ENCODE results near the gene PCDH15. TPM values are rescaled to one million over a fixed set of nuclear protein-coding genes. Genes with fewer than 3 reads are reported as not detected.
A peak's percentile ranks its signal among the peaks of the same experiment; 100 is the strongest.

PCDH15 gene
- polyA plus RNA-seq (2013) = 0.31 and 0.34 TPM in 2 replicates

- WGBS (ENCODE audit: extremely low coverage, insufficient coverage, insufficient read length) = no CpG with 5 or more reads among the region's 10 CpGs
- Histone ChIP-seq H3K27ac (ENCODE audit: low read depth, low read length) (no peak within 1 kb of the TSS), H2BK5ac (ENCODE audit: low read depth, low read length, poor library complexity) (no peak within 1 kb of the TSS), H3K14ac (ENCODE audit: low read length) (no peak within 1 kb of the TSS), H3K79me2 (ENCODE audit: control insufficient read depth, insufficient read depth, low read length, poor library complexity) (no peaks in the 10 kb centered on the region), H3K79me1 (ENCODE audit: low read length) (no peaks in the 10 kb centered on the region), H2BK120ac (ENCODE audit: insufficient read depth, low read length, poor library complexity) (no peak within 1 kb of the TSS), H4K8ac (ENCODE audit: low read depth, low read length) (no peak within 1 kb of the TSS), H3K23ac (ENCODE audit: low read length) (no peak within 1 kb of the TSS), H3K36me3 (ENCODE audit: control insufficient read depth in 1 of 2, insufficient read depth in 2 of 2, low read length in 2 of 2) (no peaks in the 10 kb centered on the region), H3K9ac (ENCODE audit: low read length) (no peak within 1 kb of the TSS), H3K9me3 (ENCODE audit: insufficient read depth, low read depth, low read length) (no peaks in the 10 kb centered on the region), H3K4ac (ENCODE audit: low read depth, low read length) (no peak within 1 kb of the TSS), H2AFZ (ENCODE audit: insufficient read depth, low read length, poor library complexity) (no peak within 1 kb of the TSS), H4K91ac (ENCODE audit: low read depth, low read length) (no peak within 1 kb of the TSS), H4K12ac (ENCODE audit: low read depth, low read length) (no peak within 1 kb of the TSS), H3K18ac (ENCODE audit: low read length) (no peak within 1 kb of the TSS), H2AK5ac (ENCODE audit: low read length) (no peak within 1 kb of the TSS), H2BK12ac (ENCODE audit: low read length) (no peak within 1 kb of the TSS), H3K27me3 (ENCODE audit: insufficient read depth, low read length) (no peaks in the 10 kb centered on the region), H3K4me1 (ENCODE audit: control insufficient read depth in 1 of 2, insufficient read depth in 2 of 2, low read length in 2 of 2) (no peaks in the 10 kb centered on the region), H3K4me3 (ENCODE audit: low read depth, low read length) (no peak within 1 kb of the TSS), H3K4me2 (ENCODE audit: low read length) (no peak within 1 kb of the TSS)
- DNase-seq = peak in 1 of 2 donors; percentile 17
Observed at GRCh38 chr10:54800741-54801421, at the start of gene PCDH15. TSS of gene PCDH15 (minus strand) at chr10:54801231. CDS start at chr10:54664262, 136,969 bp downstream.

GRCh38 chr10:54843932-54844331 lies 42.9 kb upstream of the PCDH15 start:
- no peak overlapping the region for H3K9ac ChIP-seq (ENCODE audit: low read length)
- no peaks in the 10 kb centered on the region for H3K36me3 ChIP-seq (ENCODE audit: control insufficient read depth in 1 of 2, insufficient read depth in 2 of 2, low read length in 2 of 2)
- H3K14ac ChIP-seq (ENCODE audit: low read length) = no peak overlapping the region
- H3K4ac ChIP-seq (ENCODE audit: low read depth, low read length) = no peak overlapping the region
- no peak overlapping the region for H2BK5ac ChIP-seq (ENCODE audit: low read depth, low read length, poor library complexity)
- H3K9me3 ChIP-seq (ENCODE audit: insufficient read depth, low read depth, low read length) = no peaks in the 10 kb centered on the region
- no peak overlapping the region for H4K12ac ChIP-seq (ENCODE audit: low read depth, low read length)
- H2BK120ac ChIP-seq (ENCODE audit: insufficient read depth, low read length, poor library complexity) = no peak overlapping the region
- H3K79me1 ChIP-seq (ENCODE audit: low read length) = no peaks in the 10 kb centered on the region
- no peak overlapping the region for H3K27ac ChIP-seq (ENCODE audit: low read depth, low read length)
- H3K4me3 ChIP-seq (ENCODE audit: low read depth, low read length) = no peak overlapping the region
- H2AK5ac ChIP-seq (ENCODE audit: low read length) = no peak overlapping the region
- no peak overlapping the region for H4K8ac ChIP-seq (ENCODE audit: low read depth, low read length)
- DNase-seq = no peak
- H3K4me1 ChIP-seq (ENCODE audit: control insufficient read depth in 1 of 2, insufficient read depth in 2 of 2, low read length in 2 of 2) = no peaks in the 10 kb centered on the region
- H3K27me3 ChIP-seq (ENCODE audit: insufficient read depth, low read length) = no peaks in the 10 kb centered on the region
- no peaks in the 10 kb centered on the region for H3K79me2 ChIP-seq (ENCODE audit: control insufficient read depth, insufficient read depth, low read length, poor library complexity)
- H3K23ac ChIP-seq (ENCODE audit: low read length) = no peak overlapping the region
- H4K91ac ChIP-seq (ENCODE audit: low read depth, low read length) = no peak overlapping the region
- no peak overlapping the region for H3K4me2 ChIP-seq (ENCODE audit: low read length)
- H3K18ac ChIP-seq (ENCODE audit: low read length) = no peak overlapping the region
- H2BK12ac ChIP-seq (ENCODE audit: low read length) = no peak overlapping the region
- no peak overlapping the region for H2AFZ ChIP-seq (ENCODE audit: insufficient read depth, low read length, poor library complexity)

- WGBS (ENCODE audit: extremely low coverage, insufficient coverage, insufficient read length) = no CpG with 5 or more reads among the region's 5 CpGs
Observed at GRCh38 chr10:54843085-54843646, 42.1 kb upstream of the PCDH15 start.

GRCh38 chr10:54837479-54837878 lies 36.4 kb upstream of the PCDH15 start:
- no CpG with 5 or more reads among the region's 5 CpGs for WGBS (ENCODE audit: extremely low coverage, insufficient coverage, insufficient read length)
- Histone ChIP-seq H2AFZ (ENCODE audit: insufficient read depth, low read length, poor library complexity) (no peak overlapping the region), H3K23ac (ENCODE audit: low read length) (no peak overlapping the region), H3K27ac (ENCODE audit: low read depth, low read length) (no peak overlapping the region), H3K27me3 (ENCODE audit: insufficient read depth, low read length) (no peaks in the 10 kb centered on the region), H3K14ac (ENCODE audit: low read length) (no peak overlapping the region), H3K79me1 (ENCODE audit: low read length) (no peaks in the 10 kb centered on the region), H3K4me1 (ENCODE audit: control insufficient read depth in 1 of 2, insufficient read depth in 2 of 2, low read length in 2 of 2) (no peaks in the 10 kb centered on the region), H3K36me3 (ENCODE audit: control insufficient read depth in 1 of 2, insufficient read depth in 2 of 2, low read length in 2 of 2) (no peaks in the 10 kb centered on the region), H4K12ac (ENCODE audit: low read depth, low read length) (no peak overlapping the region), H3K4ac (ENCODE audit: low read depth, low read length) (no peak overlapping the region), H3K18ac (ENCODE audit: low read length) (no peak overlapping the region), H3K4me2 (ENCODE audit: low read length) (no peak overlapping the region), H3K79me2 (ENCODE audit: control insufficient read depth, insufficient read depth, low read length, poor library complexity) (no peaks in the 10 kb centered on the region), H3K9me3 (ENCODE audit: insufficient read depth, low read depth, low read length) (no peaks in the 10 kb centered on the region), H2AK5ac (ENCODE audit: low read length) (no peak overlapping the region), H2BK5ac (ENCODE audit: low read depth, low read length, poor library complexity) (no peak overlapping the region), H2BK120ac (ENCODE audit: insufficient read depth, low read length, poor library complexity) (no peak overlapping the region), H3K4me3 (ENCODE audit: low read depth, low read length) (no peak overlapping the region), H4K91ac (ENCODE audit: low read depth, low read length) (no peak overlapping the region), H4K8ac (ENCODE audit: low read depth, low read length) (no peak overlapping the region), H3K9ac (ENCODE audit: low read length) (no peak overlapping the region), H2BK12ac (ENCODE audit: low read length) (no peak overlapping the region)
- no peak for DNase-seq

More at GRCh38 chr10:54843085-54843646, 42.1 kb upstream of the PCDH15 start:
- H4K91ac ChIP-seq (ENCODE audit: low read depth, low read length) = no peak overlapping the region
- no peak overlapping the region for H3K27ac ChIP-seq (ENCODE audit: low read depth, low read length)
- H3K23ac ChIP-seq (ENCODE audit: low read length) = no peak overlapping the region
- no peaks in the 10 kb centered on the region for H3K79me1 ChIP-seq (ENCODE audit: low read length)
- H3K4me1 ChIP-seq (ENCODE audit: control insufficient read depth in 1 of 2, insufficient read depth in 2 of 2, low read length in 2 of 2) = no peaks in the 10 kb centered on the region
- no peak overlapping the region for H4K12ac ChIP-seq (ENCODE audit: low read depth, low read length)
- H3K4ac ChIP-seq (ENCODE audit: low read depth, low read length) = no peak overlapping the region
- no peak for DNase-seq
- no peak overlapping the region for H3K4me2 ChIP-seq (ENCODE audit: low read length)
- H3K27me3 ChIP-seq (ENCODE audit: insufficient read depth, low read length) = no peaks in the 10 kb centered on the region
- no peak overlapping the region for H3K4me3 ChIP-seq (ENCODE audit: low read depth, low read length)
- H2AK5ac ChIP-seq (ENCODE audit: low read length) = no peak overlapping the region
- no peaks in the 10 kb centered on the region for H3K36me3 ChIP-seq (ENCODE audit: control insufficient read depth in 1 of 2, insufficient read depth in 2 of 2, low read length in 2 of 2)
- no peak overlapping the region for H4K8ac ChIP-seq (ENCODE audit: low read depth, low read length)
- no peaks in the 10 kb centered on the region for H3K9me3 ChIP-seq (ENCODE audit: insufficient read depth, low read depth, low read length)
- H2AFZ ChIP-seq (ENCODE audit: insufficient read depth, low read length, poor library complexity) = no peak overlapping the region
- H2BK5ac ChIP-seq (ENCODE audit: low read depth, low read length, poor library complexity) = no peak overlapping the region
- no peak overlapping the region for H2BK120ac ChIP-seq (ENCODE audit: insufficient read depth, low read length, poor library complexity)
- H3K79me2 ChIP-seq (ENCODE audit: control insufficient read depth, insufficient read depth, low read length, poor library complexity) = no peaks in the 10 kb centered on the region
- no peak overlapping the region for H3K14ac ChIP-seq (ENCODE audit: low read length)
- H2BK12ac ChIP-seq (ENCODE audit: low read length) = no peak overlapping the region
- no peak overlapping the region for H3K9ac ChIP-seq (ENCODE audit: low read length)
- H3K18ac ChIP-seq (ENCODE audit: low read length) = no peak overlapping the region

Data from trophoblast cell (in vitro differentiated cells and primary cell).